ENCODE data around the gene ESYT3. TPM values are rescaled to one million over a fixed set of nuclear protein-coding genes. Genes with fewer than 3 reads are reported as not detected.
"Not testable (repeated sequence)": the region's sequence is repeated elsewhere in the genome, so short reads cannot be mapped to it uniquely, and the experiment has no call there.

The ESYT3 gene
- total RNA-seq, 1 experiment from 2014 or later, result 2.6 TPM

GRCh38 chr3:138408751-138409570 lies 25.5 kb upstream of the ESYT3 start:
- POLR2A ChIA-PET, result interaction anchor here (0.7 kb wide), 1 partner anchor 25 kb away, joined by 3 read pairs; no protein-coding TSS in a partner anchor
- no peak for ATAC-seq
- in situ Hi-C loops (cut with HindIII; ENCODE audit: low pct_unique_long_range_greater_than_20kb, low sequenced_read_pairs), result no loop called here
- Histone ChIP-seq H3K27ac (ENCODE audit: low read length) (no peak overlapping the region), H3K27me3 (ENCODE audit: control insufficient read depth, insufficient read depth, low read length) (no peaks in the 10 kb centered on the region), H3K9me3 (ENCODE audit: control insufficient read depth, insufficient read depth, low read depth, low read length) (no peaks in the 10 kb centered on the region), H3K36me3 (ENCODE audit: control insufficient read depth, insufficient read depth, low read length) (no peaks in the 10 kb centered on the region), H3K4me3 (ENCODE audit: low read depth in 2 of 2, low read length in 2 of 2) (no peak overlapping the region), H3K4me1 (ENCODE audit: control insufficient read depth, insufficient read depth, low read length) (no peaks in the 10 kb centered on the region)
- BruUV-seq (replicated peaks), result no TSS peak
- CTCF ChIA-PET, result no interaction called here
- DNase-seq (ENCODE audit: low read depth, low spot score), result no peak
- intact Hi-C loops (cut with micrococcal nuclease; ENCODE audit: unreplicated experiment), result loop anchor here (10.0 kb wide), 1 partner anchor 74 kb away; no protein-coding TSS in a partner anchor
- TF ChIP-seq SIN3A (IDR thresholded peaks at IDR 0.05; ENCODE audit: borderline replicate concordance, insufficient read depth, low read depth, low read length), result no peak
- no peak for TF ChIP-seq POLR2AphosphoS5 (IDR thresholded peaks at IDR 0.05; ENCODE audit: low read depth, low read length)
- TF ChIP-seq TCF7L2 (IDR thresholded peaks at IDR 0.05; ENCODE audit: low read depth, low read length), result no peak
- TF ChIP-seq CTCF (IDR thresholded peaks at IDR 0.05), result no peak
- TF ChIP-seq REST (IDR thresholded peaks at IDR 0.05; ENCODE audit: insufficient read depth in 1 of 2, low read depth in 2 of 2, low read length in 1 of 2), result no peak

GRCh38 chr3:138412821-138413551 lies 21.4 kb upstream of the ESYT3 start:
- ATAC-seq (no peak), DNase-seq (ENCODE audit: low read depth, low spot score) (no peak)
- H3K36me3 ChIP-seq (ENCODE audit: control insufficient read depth, insufficient read depth, low read length), result no peaks in the 10 kb centered on the region
- H3K4me1 ChIP-seq (ENCODE audit: control insufficient read depth, insufficient read depth, low read length), result no peaks in the 10 kb centered on the region
- no TSS peak for BruUV-seq (replicated peaks)
- intact Hi-C loops (cut with micrococcal nuclease; ENCODE audit: unreplicated experiment) (no loop called here), in situ Hi-C loops (cut with HindIII; ENCODE audit: low pct_unique_long_range_greater_than_20kb, low sequenced_read_pairs) (no loop called here)
- no peak for TF ChIP-seq TCF7L2 (IDR thresholded peaks at IDR 0.05; ENCODE audit: low read depth, low read length)
- no peak for TF ChIP-seq POLR2AphosphoS5 (IDR thresholded peaks at IDR 0.05; ENCODE audit: low read depth, low read length)
- no peak for TF ChIP-seq CTCF (IDR thresholded peaks at IDR 0.05)
- TF ChIP-seq REST (IDR thresholded peaks at IDR 0.05; ENCODE audit: insufficient read depth in 1 of 2, low read depth in 2 of 2, low read length in 1 of 2), result no peak
- no peak for TF ChIP-seq SIN3A (IDR thresholded peaks at IDR 0.05; ENCODE audit: borderline replicate concordance, insufficient read depth, low read depth, low read length)
- H3K4me3 ChIP-seq (ENCODE audit: low read depth in 2 of 2, low read length in 2 of 2), result no peak overlapping the region
- H3K9me3 ChIP-seq (ENCODE audit: control insufficient read depth, insufficient read depth, low read depth, low read length), result no peaks in the 10 kb centered on the region
- peaks cover 5% of the 10 kb centered on the region; the same call in 1 of the 2 replicates for H3K27me3 ChIP-seq (ENCODE audit: control insufficient read depth, insufficient read depth, low read length)
- CTCF ChIA-PET, result interaction anchor here (0.8 kb wide), 1 partner anchor 510 kb away, joined by 3 read pairs; no protein-coding TSS in a partner anchor
- H3K27ac ChIP-seq (ENCODE audit: low read length), result no peak overlapping the region
- POLR2A ChIA-PET, result interaction anchor here (0.5 kb wide), 1 partner anchor 238 kb away, joined by 3 read pairs; the partner anchor contains the start of gene DBR1

- H3K9me3 ChIP-seq (ENCODE audit: control insufficient read depth, insufficient read depth, low read depth, low read length); H3K27ac ChIP-seq (ENCODE audit: low read length); CTCF ChIA-PET: not testable (repeated sequence)
Measured at GRCh38 chr3:138416236-138416635, 18.2 kb upstream of the ESYT3 start.

More at GRCh38 chr3:138416236-138416635, 18.2 kb upstream of the ESYT3 start:
- H3K27me3 ChIP-seq (ENCODE audit: control insufficient read depth, insufficient read depth, low read length); H3K36me3 ChIP-seq (ENCODE audit: control insufficient read depth, insufficient read depth, low read length); in situ Hi-C loops (cut with HindIII; ENCODE audit: low pct_unique_long_range_greater_than_20kb, low sequenced_read_pairs); ATAC-seq; BruUV-seq (replicated peaks); DNase-seq (ENCODE audit: low read depth, low spot score); POLR2A ChIA-PET; H3K4me1 ChIP-seq (ENCODE audit: control insufficient read depth, insufficient read depth, low read length): not testable (repeated sequence)
- intact Hi-C loops (cut with micrococcal nuclease; ENCODE audit: unreplicated experiment), result loop anchor here (2.0 to 5.0 kb wide), 2 partner anchors 234 to 507 kb away; no protein-coding TSS in a partner anchor
- peak overlapping the region in 1 of 2 experiments; percentile 1; a peak in 1 of 4 replicates for H3K4me3 ChIP-seq (ENCODE audit: low read depth in 2 of 2, low read length in 2 of 2)

Measured in Panc1 (cell line).